ENCODE results near the gene TNKS1BP1. TPM values are rescaled to one million over a fixed set of nuclear protein-coding genes. Genes with fewer than 3 reads are reported as not detected.
"Not testable (repeated sequence)": the region's sequence is repeated elsewhere in the genome, so short reads cannot be mapped to it uniquely, and the experiment has no call there.

TNKS1BP1 gene
- total RNA-seq, 1 donor from 2014 or later, result 112 TPM

DNA sequence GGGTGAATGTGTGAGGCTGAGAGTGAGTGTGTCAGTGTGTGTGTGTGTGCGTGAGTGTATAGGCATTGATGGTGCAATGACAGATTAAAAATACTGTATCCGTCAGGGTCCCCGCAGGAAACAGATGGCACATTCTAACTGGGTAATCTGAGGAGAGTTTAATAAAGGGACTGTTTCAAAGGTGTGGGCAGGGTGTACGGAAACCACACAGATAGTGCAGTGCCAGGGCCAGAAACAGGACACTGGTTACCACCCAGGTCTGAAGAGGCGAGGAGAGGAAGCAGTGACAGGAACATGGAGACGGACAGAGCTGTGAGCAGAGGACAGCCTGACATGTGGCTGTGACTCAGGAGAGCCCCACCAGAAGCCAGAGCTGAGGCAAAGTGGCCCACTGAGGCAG lies 29.9 kb upstream of the TNKS1BP1 start:
- no peak for DNase-seq

GRCh38 chr11:57353852-57354251 lies 29.1 kb upstream of the TNKS1BP1 start:
- DNase-seq, result no peak

GRCh38 chr11:57353446-57353845 lies 28.7 kb upstream of the TNKS1BP1 start:
- DNase-seq, result no peak

GRCh38 chr11:57353036-57353435 lies 28.3 kb upstream of the TNKS1BP1 start:
- no peak for DNase-seq

DNA sequence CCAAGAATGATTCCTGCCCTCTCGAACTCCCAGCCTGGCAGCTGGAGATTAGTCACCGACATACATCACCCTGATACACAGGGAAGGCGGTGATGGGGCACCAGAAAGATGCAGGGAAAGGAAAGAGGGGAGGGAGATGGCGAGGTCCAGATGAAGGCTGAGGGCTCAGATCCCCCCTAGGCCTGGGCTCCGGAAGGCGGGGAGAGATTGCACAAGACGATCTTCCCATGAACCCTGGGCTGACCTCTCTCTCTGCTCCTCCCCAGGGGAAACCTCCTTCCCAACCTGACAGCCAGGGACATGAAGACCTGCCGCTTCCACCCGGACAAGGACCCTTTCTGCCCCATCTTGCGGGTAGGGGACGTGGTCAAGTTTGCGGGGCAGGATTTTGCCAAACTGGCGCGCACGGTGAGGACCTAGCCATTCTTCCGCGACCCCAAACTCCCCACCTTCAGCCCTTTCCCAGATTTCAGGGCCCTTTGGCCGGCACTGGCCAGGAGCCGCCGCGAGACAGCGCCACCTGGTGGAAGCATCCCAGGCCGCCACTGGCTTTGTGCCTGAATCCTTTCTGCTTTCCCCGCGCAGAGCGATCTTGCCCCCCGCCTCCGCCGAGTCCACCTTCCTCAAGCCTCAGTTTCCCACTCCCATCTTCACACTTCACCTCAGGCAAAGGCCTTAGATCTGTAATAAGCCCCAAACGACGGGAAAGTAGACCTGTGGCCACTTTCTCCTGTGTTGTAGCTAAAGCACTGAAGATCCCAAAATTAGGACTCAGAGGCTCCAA lies 24.9 kb upstream of the TNKS1BP1 start:
- peak; percentile 71 for DNase-seq

DNA sequence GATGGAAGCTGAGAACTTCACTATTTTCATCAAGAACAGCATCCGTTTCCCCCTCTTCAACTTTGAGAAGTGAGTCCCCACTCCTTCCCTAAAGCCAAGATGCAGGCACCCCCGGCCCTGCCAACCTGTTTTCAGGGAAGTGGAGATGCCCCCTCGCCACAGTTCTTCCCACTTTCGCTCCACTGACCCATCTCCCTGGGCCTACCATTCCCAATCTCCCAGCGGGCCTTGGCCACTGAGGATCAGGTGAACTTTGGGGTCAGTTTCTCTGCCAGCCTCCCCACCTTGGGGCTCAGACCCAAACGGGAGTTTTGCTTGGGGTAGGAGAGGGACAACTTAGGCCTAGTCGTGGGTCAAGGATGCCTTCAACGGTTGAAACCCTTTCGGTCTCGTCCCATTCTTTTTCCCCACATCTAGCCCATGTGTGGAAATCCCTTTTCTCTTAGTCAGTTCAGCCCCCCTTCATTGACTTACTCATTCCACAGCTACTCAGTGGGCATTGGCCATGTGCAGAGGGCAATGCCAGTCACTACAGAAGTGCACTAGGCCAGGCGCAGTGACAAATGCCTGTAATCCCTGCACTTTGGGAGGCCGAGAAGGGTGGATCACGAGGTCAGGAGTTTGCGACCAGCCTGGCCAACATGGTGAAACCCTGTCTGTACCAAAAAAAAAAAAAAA lies 24.0 kb upstream of the TNKS1BP1 start:
- no peak for DNase-seq

GRCh38 chr11:57348052-57348451 lies 23.3 kb upstream of the TNKS1BP1 start:
- no peak for DNase-seq

DNA sequence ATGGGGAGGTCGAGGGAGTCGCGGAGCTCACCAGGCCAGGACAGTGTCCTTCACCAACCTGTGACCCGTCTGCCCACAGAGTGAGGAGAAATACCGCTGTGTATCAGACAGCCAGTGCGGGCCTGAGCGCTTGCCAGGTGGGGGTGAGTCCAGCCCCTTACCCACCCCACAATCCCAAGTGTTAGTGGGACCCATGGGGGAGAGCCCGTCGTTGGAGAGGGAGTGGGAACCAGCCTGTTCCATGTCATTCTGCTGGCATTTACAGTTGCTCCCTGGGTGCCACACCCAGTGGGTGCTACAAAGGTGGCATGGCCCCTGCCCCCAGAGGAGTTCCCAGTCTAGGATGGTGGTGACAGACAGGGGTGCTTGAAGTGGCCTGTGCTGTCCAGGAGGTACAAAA lies 22.6 kb upstream of the TNKS1BP1 start:
- DNase-seq, result no peak

GRCh38 chr11:57345555-57346211 lies 20.9 kb upstream of the TNKS1BP1 start:
- DNase-seq, result peak; percentile 80

GRCh38 chr11:57344826-57345225 lies 20.1 kb upstream of the TNKS1BP1 start:
- DNase-seq, result no peak

DNA sequence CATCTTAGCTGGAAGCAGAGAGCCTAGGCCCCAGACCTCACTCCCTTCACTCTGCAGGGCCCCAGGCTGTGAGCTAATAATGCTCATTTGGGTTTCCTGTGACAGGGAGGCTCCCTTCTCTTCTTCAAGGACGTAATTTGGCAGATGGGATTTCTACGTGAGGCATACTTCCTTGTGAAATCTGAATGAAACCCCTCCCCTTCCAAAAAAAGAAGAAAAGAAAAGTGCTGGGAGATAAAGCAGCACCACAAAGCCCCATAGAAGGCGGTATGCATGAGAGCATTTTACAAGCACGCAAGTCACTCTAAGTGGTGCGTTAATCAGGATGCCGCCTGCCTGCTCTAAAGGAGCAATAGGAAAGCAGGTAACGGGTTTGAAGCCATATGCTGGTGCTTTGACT lies 19.1 kb upstream of the TNKS1BP1 start:
- DNase-seq, result no peak

GRCh38 chr11:57342702-57343101 lies 17.9 kb upstream of the TNKS1BP1 start:
- DNase-seq, result no peak

GRCh38 chr11:57341250-57341808 lies 16.6 kb upstream of the TNKS1BP1 start:
- no peak for DNase-seq

DNA sequence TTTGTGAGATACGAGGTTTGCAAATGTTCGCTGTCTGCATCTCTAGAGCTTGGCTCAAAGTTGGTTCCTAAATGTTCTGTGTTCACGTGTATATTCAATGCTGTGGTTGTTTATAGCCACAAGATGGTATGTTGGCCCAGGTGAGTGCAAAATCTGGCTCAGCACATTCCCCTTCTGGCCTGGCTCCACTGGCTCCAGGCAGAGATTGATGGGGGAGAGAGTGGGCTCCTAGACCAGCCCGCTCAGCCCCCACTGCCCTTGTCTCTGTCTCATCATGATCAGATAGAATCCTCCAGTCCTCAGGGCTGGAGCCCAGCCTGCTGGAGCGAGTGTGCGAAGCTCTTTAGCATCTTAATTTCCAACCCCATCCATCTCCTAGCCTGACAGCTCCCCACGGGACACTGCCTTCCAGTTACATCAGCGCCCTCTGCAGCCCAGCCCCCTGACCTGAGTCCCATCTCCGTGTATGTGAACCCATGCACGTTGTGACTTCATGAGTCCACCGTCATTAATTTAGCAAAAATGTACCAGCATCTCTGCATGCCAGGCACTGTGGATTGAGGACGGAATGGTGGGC lies 15.4 kb upstream of the TNKS1BP1 start:
- no peak for DNase-seq

- no peak for DNase-seq
Observed at GRCh38 chr11:57339328-57339727, 14.6 kb upstream of the TNKS1BP1 start.

DNA sequence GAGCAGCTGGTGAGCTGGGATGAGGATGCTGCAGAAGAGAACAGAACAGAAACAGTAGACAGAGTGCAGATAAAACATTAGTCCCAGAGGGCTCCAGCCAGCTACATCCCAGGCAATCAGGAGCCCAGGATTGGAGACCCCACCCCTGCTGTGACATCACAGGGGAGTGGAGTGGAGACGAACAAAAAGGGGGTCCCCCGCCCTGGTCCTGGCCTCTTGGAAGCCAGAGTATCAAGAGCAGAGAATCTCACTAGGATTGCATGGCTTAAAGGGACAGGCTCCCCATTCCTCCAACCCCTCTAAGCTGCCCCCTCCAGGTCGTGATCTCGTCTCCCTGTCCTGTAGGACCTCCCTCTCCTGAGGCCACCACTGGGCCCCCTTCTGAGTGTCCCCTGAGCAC lies 13.4 kb upstream of the TNKS1BP1 start, which contains the start of gene P2RX3:
Gene P2RX3 (plus strand): TSS at position 211 of the 400 bp plus-strand sequence. CDS start 199 bp downstream, outside the sequence.
- peak; percentile 36 for DNase-seq

DNA sequence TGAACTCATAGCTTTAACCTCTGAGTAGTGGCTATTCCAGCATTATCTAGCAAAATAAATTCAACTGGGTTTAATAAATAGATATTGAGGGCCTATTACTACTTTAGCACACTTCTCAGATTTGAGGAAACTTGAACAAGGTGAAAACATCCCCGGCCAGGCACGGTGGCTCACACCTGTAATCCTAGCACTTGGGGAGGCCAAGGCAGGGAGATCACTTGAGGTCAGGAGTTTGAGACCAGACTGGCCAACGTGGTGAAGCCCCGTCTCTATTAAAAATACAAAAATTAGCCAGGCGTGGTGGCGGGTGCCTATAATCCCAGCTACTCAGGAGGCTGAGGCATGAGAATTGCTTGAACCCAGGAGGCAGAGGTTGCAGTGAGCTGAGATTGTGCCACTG lies 12.1 kb upstream of the TNKS1BP1 start:
- not testable (repeated sequence) for DNase-seq

GRCh38 chr11:57336111-57336666 lies 11.4 kb upstream of the TNKS1BP1 start:
- no peak for DNase-seq

DNA sequence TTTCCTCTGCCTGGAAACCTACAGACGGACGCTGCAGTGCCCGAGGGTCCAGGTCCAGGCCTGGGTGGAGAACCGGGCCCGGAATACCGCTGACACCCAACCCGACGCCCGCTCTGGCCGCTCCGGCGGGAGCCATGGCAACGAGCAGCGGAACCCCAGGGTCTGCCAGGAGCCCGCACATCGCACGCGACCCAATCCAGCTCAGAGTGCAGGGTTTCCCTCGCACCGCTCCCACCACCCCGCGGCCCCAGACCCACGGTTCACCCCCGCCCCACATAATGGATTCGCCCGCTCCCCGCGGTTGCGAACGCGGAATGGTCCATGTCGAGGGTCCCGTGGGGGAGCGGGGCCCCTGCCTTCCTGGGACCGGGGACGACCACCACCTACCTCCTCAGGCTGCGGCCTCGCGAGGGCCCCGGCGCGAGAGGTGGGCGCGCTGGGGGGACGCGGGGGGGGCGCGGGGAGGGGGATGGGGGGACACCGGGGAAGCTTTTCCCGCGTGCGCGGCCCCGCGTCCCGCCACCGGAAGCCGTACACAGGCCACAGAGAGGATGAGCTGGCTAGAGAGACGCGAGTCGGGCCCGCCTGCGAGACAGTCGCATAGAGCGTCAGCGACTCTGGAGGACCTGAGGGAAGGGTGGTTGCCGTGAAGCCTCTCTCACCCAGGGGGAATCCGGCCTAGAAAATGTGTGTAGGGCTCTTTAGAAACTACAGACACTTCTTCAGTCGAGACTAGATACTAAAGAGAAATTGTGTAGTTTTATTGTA lies 10.8 kb upstream of the TNKS1BP1 start, which contains the start of gene SSRP1:
Gene SSRP1 (minus strand): TSS at position 550 of the 768 bp plus-strand sequence. CDS start 771 bp downstream, outside the sequence.
- peak; percentile 95 for DNase-seq

DNA sequence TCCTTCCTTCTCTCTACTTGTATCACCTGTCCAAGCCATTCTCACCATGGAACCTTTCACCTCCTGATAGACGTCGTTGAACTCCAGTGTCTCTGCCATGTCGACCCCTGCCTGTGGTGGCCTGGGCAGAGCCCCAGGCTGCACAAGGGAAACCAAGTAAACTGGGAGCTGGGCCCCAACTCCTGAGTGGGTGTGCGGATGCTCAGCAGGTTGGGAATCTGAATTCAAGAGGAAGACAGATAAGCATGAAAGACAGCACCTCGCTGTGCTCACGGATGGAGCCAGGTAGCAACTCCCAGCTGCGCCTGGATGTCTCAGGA lies 10.2 kb upstream of the TNKS1BP1 start:
- DNase-seq, result no peak

DNA sequence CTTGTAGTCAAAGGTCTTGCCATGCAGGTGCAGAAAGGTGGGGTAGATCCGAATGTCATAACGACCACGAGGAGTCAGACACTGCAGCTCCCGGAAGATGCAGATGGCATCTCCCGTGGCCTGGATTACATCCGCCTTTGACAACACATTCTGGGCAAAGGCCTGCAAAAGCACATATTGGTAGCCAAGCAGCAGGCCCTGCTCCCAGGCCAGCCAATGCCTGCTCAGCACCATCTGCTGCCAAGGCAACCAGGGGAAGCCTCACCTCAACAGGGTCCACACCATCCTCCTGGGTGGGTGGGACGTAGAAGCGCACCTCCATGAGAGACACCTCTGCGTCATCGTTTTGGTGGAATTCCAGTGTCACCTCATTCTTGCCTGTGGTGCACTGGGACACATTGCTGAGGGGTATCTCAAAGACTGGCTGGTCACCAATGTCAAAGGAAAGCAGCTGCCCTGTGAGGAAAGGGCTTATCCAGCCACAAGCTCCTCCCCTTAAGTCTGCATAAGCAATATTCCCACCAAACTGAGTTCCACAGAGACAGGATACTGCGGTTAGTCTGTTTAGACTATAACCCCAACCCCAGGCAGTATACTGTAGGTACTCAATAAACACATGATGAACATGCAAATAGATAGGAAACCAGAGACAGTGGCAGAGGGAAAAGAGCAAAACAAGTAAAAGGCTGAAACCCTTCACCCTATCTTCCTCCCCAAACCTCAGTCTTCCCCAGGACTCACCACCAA lies 8.1 kb upstream of the TNKS1BP1 start:
- DNase-seq, result no peak
